ENCODE data around the gene GFRA1.

The GFRA1 gene

GRCh38 chr10:116240157-116240950, 32.7 kb downstream of the GFRA1 start:
- no peak for DNase-seq

GRCh38 chr10:116239229-116239628, 33.8 kb downstream of the GFRA1 start:
- DNase-seq: no peak

GRCh38 chr10:116237970-116238369, 35.0 kb downstream of the GFRA1 start:
- DNase-seq: no peak

- no peak for DNase-seq
These were observed 35.7 kb downstream of the GFRA1 start for GRCh38 chr10:116237260-116237659.

- no peak for DNase-seq
These were observed 39.8 kb downstream of the GFRA1 start for GRCh38 chr10:116233230-116233629.

- no peak for DNase-seq
These were observed 40.4 kb downstream of the GFRA1 start for GRCh38 chr10:116232613-116233012.

- no peak for DNase-seq
These were observed 46.2 kb downstream of the GFRA1 start for GRCh38 chr10:116226766-116227165.

GRCh38 chr10:116226053-116226452, 47.0 kb downstream of the GFRA1 start:
- no peak for DNase-seq

- no peak for DNase-seq
These were observed 49.7 kb downstream of the GFRA1 start for GRCh38 chr10:116223289-116223688.

GRCh38 chr10:116221053-116221452, 52.0 kb downstream of the GFRA1 start:
- DNase-seq: no peak

GRCh38 chr10:116216676-116217075, 56.3 kb downstream of the GFRA1 start:
- no peak for DNase-seq

GRCh38 chr10:116215651-116216050, 57.4 kb downstream of the GFRA1 start:
- no peak for DNase-seq

GRCh38 chr10:116211682-116212081, 61.3 kb downstream of the GFRA1 start:
- DNase-seq: peak; percentile 91

GRCh38 chr10:116210588-116211346, 62.2 kb downstream of the GFRA1 start:
- DNase-seq: peak; percentile 71

- no peak for DNase-seq
These were observed 63.2 kb downstream of the GFRA1 start for GRCh38 chr10:116209781-116210180.

GRCh38 chr10:116208956-116209567, 63.9 kb downstream of the GFRA1 start:
- DNase-seq: no peak

- no peak for DNase-seq
These were observed 65.3 kb downstream of the GFRA1 start for GRCh38 chr10:116207690-116208089.

- no peak for DNase-seq
These were observed 69.3 kb downstream of the GFRA1 start for GRCh38 chr10:116203661-116204060.

GRCh38 chr10:116201670-116202430, 71.2 kb downstream of the GFRA1 start:
- no peak for DNase-seq

GRCh38 chr10:116201011-116201410, 72.0 kb downstream of the GFRA1 start:
- peak; percentile 59 for DNase-seq

- no peak for DNase-seq
These were observed 74.3 kb downstream of the GFRA1 start for GRCh38 chr10:116198676-116199035.

- no peak for DNase-seq
These were observed 74.9 kb downstream of the GFRA1 start for GRCh38 chr10:116197946-116198675.

Measured in fibroblast of skin of scalp (primary cell).